Measurements from ENCODE around the gene ULBP1.
"Not testable (repeated sequence)": the region's sequence is repeated elsewhere in the genome, so short reads cannot be mapped to it uniquely, and the experiment has no call there.

The ULBP1 gene

GRCh38 chr6:150005761-150006651, 42.3 kb downstream of the ULBP1 start:
- in situ Hi-C loops (cut with MboI; ENCODE audit: low sequenced_read_pairs, unreplicated experiment): loop anchor here (5.0 kb wide), 1 partner anchor 69 kb away; no protein-coding TSS in a partner anchor
- DNase-seq (ENCODE audit: low spot score): no peak
- no peak for TF ChIP-seq CTCF (IDR thresholded peaks at IDR 0.05; ENCODE audit: borderline replicate concordance, control extremely low read depth, extremely low read depth, insufficient read depth, missing control alignments)

GRCh38 chr6:150006961-150007464, 43.3 kb downstream of the ULBP1 start:
- in situ Hi-C loops (cut with MboI; ENCODE audit: low sequenced_read_pairs, unreplicated experiment): loop anchor here (5.0 kb wide), 1 partner anchor 70 kb away; no protein-coding TSS in a partner anchor
- peak; percentile 70 for DNase-seq (ENCODE audit: low spot score)

GRCh38 chr6:150008588-150008987, 44.8 kb downstream of the ULBP1 start:
- DNase-seq (ENCODE audit: low spot score): no peak
- TF ChIP-seq CTCF (IDR thresholded peaks at IDR 0.05; ENCODE audit: borderline replicate concordance, control extremely low read depth, extremely low read depth, insufficient read depth, missing control alignments): no peak
- in situ Hi-C loops (cut with MboI; ENCODE audit: low sequenced_read_pairs, unreplicated experiment): loop anchor here (5.0 kb wide), 1 partner anchor 71 kb away; no protein-coding TSS in a partner anchor

More at GRCh38 chr6:150006961-150007464, 43.3 kb downstream of the ULBP1 start:
- TF ChIP-seq CTCF (IDR thresholded peaks at IDR 0.05; ENCODE audit: borderline replicate concordance, control extremely low read depth, extremely low read depth, insufficient read depth, missing control alignments): peak; percentile 42

GRCh38 chr6:150012846-150013784, 49.4 kb downstream of the ULBP1 start:
- DNase-seq (ENCODE audit: low spot score); in situ Hi-C loops (cut with MboI; ENCODE audit: low sequenced_read_pairs, unreplicated experiment): not testable (repeated sequence)

DNA sequence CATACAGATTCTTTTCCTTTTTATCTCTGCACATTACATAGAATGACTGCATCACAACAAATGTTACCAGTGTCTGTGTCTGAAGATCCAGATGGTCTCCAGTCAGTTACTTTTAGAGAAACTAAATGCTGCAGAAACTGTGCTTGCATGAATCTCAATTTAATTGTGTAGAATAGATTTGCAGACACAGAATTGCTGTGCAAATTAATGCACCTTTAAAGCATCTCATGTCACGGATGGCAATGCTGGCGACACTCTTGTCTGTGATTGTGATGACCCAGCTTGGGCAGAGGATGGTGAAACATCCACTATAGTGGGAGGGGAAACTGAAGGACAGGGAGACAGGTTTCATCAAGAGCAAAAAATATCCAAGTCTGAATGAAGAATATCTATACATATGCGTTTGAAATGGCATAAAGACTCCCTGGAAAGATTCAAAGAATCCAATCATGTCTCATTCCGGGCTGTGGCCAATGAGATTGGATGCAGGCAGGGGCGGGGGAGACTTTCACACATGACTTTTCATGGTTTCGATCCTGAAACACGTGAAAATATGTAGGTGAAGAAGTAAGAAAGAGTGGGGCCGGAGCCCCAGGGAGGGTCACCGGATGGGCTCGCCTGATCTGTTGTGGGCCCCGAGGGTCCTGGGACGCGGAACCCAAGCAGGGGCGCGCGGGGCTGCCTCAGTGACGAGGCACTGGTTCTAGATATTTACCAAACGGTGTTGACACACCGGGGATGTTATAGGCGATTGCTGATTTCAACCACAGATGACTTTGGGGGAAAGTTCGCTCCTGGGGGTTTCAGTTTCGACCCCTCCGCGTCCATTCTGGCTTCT, 50.3 kb downstream of the ULBP1 start:
- in situ Hi-C loops (cut with MboI; ENCODE audit: low sequenced_read_pairs, unreplicated experiment); DNase-seq (ENCODE audit: low spot score): not testable (repeated sequence)

GRCh38 chr6:150014623-150015280, 51.0 kb downstream of the ULBP1 start:
- DNase-seq (ENCODE audit: low spot score); in situ Hi-C loops (cut with MboI; ENCODE audit: low sequenced_read_pairs, unreplicated experiment): not testable (repeated sequence)

DNA sequence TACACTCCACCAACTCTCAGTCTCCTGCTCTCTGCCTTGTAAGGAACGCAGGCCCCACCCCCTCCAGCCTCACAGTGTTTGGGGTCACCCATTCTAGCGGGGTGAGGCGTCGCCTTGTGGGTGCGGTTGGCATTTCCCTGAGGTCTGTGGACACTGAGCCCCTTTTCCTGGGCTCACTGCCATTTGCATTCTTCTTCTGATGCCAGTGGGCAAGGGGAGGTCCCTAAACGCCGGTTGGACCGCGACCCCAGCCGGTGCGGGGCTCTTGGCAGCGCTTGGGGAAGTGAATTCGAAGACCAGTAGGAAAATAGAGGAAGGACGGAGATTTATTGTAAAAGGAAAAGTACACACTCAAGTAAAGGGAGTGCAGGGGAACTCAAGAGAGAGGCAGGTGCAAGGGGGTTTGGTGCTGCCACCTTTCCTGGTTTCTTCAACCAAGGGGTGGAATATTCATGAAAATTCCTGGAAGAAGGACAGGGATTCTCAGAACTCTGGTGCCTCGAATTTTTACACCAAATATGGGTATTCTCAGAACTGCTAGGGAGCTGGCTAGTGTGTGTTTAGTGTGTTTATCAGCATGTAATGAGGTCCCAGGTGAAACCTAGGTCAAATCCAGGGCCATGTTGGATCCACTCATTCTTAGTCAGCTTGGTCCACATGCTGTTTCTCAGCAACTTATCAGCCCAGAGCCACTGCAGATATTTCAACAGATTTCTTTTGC, 51.7 kb downstream of the ULBP1 start:
- in situ Hi-C loops (cut with MboI; ENCODE audit: low sequenced_read_pairs, unreplicated experiment); DNase-seq (ENCODE audit: low spot score): not testable (repeated sequence)

Measured in GM13976 (cell line).